Neural progenitor cell (in vitro differentiated cells): ENCODE measurements around the gene MDN1. TPM values are rescaled to one million over a fixed set of nuclear protein-coding genes. Genes with fewer than 3 reads are reported as not detected.

Source experiments
- DNase-seq: peaks from one replicate; pipeline ENCODE4 v3.0.0-alpha.2; 2016; ENCODE audit warnings: low spot score
- H2AFZ ChIP-seq: fragments of 200-600 bp; sonication (generic); replicated peaks from 2 replicates; pipeline ENCODE4 v1.6.1; 2016; ENCODE audit warnings: antibody characterized with exemption
- H3F3A ChIP-seq: fragments of 200-600 bp; sonication (generic); 2 replicates; pipeline ENCODE4 v1.6.1; 2016; ENCODE audit warnings: antibody characterized with exemption, low read depth
- H3K27ac ChIP-seq: fragments of 200-600 bp; sonication (generic); 2 replicates; pipeline ENCODE4 v1.5.1; 2016; ENCODE audit warnings: mild to moderate bottlenecking
- H3K27me3 ChIP-seq: fragments of 200-600 bp; sonication (generic); 2 replicates; pipeline ENCODE4 v1.6.1; 2016; ENCODE audit warnings: mild to moderate bottlenecking, moderate library complexity
- H3K36me3 ChIP-seq: fragments of 200-600 bp; sonication (generic); 2 replicates; pipeline ENCODE4 v1.5.1; 2016
- H3K4me1 ChIP-seq: fragments of 200-600 bp; sonication (generic); 2 replicates; pipeline ENCODE4 v1.6.1; 2016; ENCODE audit warnings: mixed run types
- H3K4me2 ChIP-seq: fragments of 200-600 bp; sonication (generic); 2 replicates; pipeline ENCODE4 v1.6.1; 2016
- H3K4me3 ChIP-seq: fragments of 200-600 bp; sonication (generic); 2 replicates; pipeline ENCODE4 v1.5.1; 2016
- H3K79me2 ChIP-seq: fragments of 200-600 bp; sonication (generic); 2 replicates; pipeline ENCODE4 v1.6.1; 2016; ENCODE audit warnings: low read depth
- H3K9ac ChIP-seq: fragments of 200-600 bp; sonication (generic); 2 replicates; pipeline ENCODE4 v1.6.1; 2016
- H3K9me3 ChIP-seq: fragments of 200-600 bp; sonication (generic); 2 replicates; pipeline ENCODE4 v1.5.1; 2016; ENCODE audit warnings: low read depth
- H4K20me1 ChIP-seq: fragments of 200-600 bp; sonication (generic); 2 replicates; pipeline ENCODE4 v1.6.1; 2016; ENCODE audit warnings: low read depth
- H3K27ac Mint-ChIP-seq: 3 replicates; pipeline ENCODE4 v1.8.0; 2021; ENCODE audit warnings: mixed read lengths
- H3K27me3 Mint-ChIP-seq: 2 replicates; pipeline ENCODE4 v1.8.0; 2022; ENCODE audit warnings: low read depth, mild to moderate bottlenecking, inconsistent platforms, moderate library complexity, mixed read lengths; ENCODE audit not compliant: insufficient read depth
- H3K36me3 Mint-ChIP-seq: 3 replicates; pipeline ENCODE4 v1.8.0; 2021; ENCODE audit warnings: mixed read lengths
- H3K4me1 Mint-ChIP-seq: 3 replicates; pipeline ENCODE4 v1.8.0; 2021; ENCODE audit warnings: mixed read lengths
- H3K4me3 Mint-ChIP-seq: 3 replicates; pipeline ENCODE4 v1.8.0; 2021; ENCODE audit warnings: mild to moderate bottlenecking, moderate library complexity, mixed read lengths
- H3K9me3 Mint-ChIP-seq: 3 replicates; pipeline ENCODE4 v1.8.0; 2020; ENCODE audit warnings: mixed read lengths
- EZH2 ChIP-seq: fragments of 200-600 bp; sonication (generic); IDR thresholded peaks from 2 replicates; pipeline ENCODE4 v1.6.1; 2017; ENCODE audit warnings: antibody characterized with exemption, mild to moderate bottlenecking, moderate library complexity
- EZH2phosphoT487 ChIP-seq: fragments of 200-600 bp; sonication (generic); IDR thresholded peaks from 2 replicates; pipeline ENCODE4 v1.6.1; 2017; ENCODE audit warnings: antibody characterized with exemption
- total RNA-seq: library from RNA; depleted of rRNA; stranded (reverse); fragments of >200 nt; gene quantifications from 2 replicates; pipeline ENCODE4 v1.2.3, GENCODE V29; 2015; ENCODE audit warnings: low replicate concordance
- TF ChIP-seq, protein P1 (sequence below): fragments of 200-600 bp; sonication (generic); IDR thresholded peaks from 2 replicates; pipeline ENCODE4 v1.5.1; 2017; ENCODE audit warnings: antibody characterized with exemption, mild to moderate bottlenecking

The MDN1 gene
- total RNA-seq, 1 donor from 2014 or later = 40.7 TPM

DNA sequence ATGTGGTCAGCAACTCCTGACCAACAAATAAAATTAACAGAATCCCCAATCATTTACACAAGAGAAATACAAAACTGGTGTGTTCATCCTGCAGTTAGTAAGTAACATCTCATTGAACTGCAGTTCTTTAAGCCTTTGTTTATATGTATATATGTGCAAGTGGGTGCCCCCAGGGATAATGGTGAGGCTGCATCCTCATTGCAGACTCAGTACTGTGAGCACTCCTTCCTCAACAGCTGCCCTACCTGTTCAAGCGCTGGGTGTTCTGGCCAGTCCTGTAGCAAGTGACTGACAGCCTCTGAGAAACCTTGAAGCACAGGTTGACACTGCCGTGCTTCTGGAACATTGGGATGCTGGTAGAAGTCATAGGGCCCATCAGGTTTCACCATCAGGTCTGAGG is 131.3 kb downstream of the MDN1 start:
- Histone ChIP-seq H3K27me3 (no peaks in the 10 kb centered on the region), H3K4me2 (no peak overlapping the region), H3F3A (peaks cover 15% of the 10 kb centered on the region), H3K9ac (no peak overlapping the region), H2AFZ (no peak overlapping the region), H3K36me3 (peaks cover 13% of the 10 kb centered on the region), H3K79me2 (no peaks in the 10 kb centered on the region), H3K4me1 (peaks cover 17% of the 10 kb centered on the region), H3K9me3 (no peaks in the 10 kb centered on the region), H3K4me3 (no peak overlapping the region), H4K20me1 (no peaks in the 10 kb centered on the region), H3K27ac (no peak overlapping the region)
- no peaks in the 10 kb centered on the region for H3K9me3 Mint-ChIP-seq
- no peak for DNase-seq
- peaks cover 15% of the 10 kb centered on the region for H3K4me1 Mint-ChIP-seq
- H3K27ac Mint-ChIP-seq = no peak overlapping the region
- H3K4me3 Mint-ChIP-seq = no peak overlapping the region
- TF ChIP-seq, protein P1, sequence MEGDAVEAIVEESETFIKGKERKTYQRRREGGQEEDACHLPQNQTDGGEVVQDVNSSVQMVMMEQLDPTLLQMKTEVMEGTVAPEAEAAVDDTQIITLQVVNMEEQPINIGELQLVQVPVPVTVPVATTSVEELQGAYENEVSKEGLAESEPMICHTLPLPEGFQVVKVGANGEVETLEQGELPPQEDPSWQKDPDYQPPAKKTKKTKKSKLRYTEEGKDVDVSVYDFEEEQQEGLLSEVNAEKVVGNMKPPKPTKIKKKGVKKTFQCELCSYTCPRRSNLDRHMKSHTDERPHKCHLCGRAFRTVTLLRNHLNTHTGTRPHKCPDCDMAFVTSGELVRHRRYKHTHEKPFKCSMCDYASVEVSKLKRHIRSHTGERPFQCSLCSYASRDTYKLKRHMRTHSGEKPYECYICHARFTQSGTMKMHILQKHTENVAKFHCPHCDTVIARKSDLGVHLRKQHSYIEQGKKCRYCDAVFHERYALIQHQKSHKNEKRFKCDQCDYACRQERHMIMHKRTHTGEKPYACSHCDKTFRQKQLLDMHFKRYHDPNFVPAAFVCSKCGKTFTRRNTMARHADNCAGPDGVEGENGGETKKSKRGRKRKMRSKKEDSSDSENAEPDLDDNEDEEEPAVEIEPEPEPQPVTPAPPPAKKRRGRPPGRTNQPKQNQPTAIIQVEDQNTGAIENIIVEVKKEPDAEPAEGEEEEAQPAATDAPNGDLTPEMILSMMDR = no peak
- TF ChIP-seq EZH2phosphoT487 (no peak), EZH2 (no peak)
- peaks cover 41% of the 10 kb centered on the region for H3K36me3 Mint-ChIP-seq
- H3K27me3 Mint-ChIP-seq = peaks cover 2% of the 10 kb centered on the region

DNA sequence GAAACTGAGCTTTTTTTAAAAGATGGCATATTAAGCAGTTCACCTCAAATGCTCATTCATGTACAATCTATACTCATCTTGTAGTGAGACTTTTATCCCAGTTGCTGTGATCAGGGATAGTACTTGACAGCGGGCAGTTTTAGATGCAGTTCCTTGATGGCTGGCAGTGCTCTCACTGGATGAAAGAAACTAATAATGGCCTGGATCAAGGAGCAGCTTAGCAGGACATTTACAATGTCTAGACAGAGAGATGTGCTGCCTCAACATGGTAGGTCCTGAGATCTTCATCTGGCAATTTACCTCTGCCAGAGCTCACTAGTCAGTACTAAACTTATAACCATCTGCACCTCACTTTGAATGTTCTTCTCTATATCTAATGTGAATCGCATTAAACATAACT is 134.3 kb downstream of the MDN1 start:
- H3K9me3 Mint-ChIP-seq = no peaks in the 10 kb centered on the region
- Histone ChIP-seq H3K4me1 (peaks cover 7% of the 10 kb centered on the region), H3K9ac (no peak overlapping the region), H3K4me2 (no peak overlapping the region), H2AFZ (no peak overlapping the region), H3K36me3 (peaks cover 20% of the 10 kb centered on the region), H3K27me3 (no peaks in the 10 kb centered on the region), H3K79me2 (no peaks in the 10 kb centered on the region), H3K4me3 (no peak overlapping the region), H3K27ac (no peak overlapping the region), H3F3A (peaks cover 6% of the 10 kb centered on the region), H3K9me3 (no peaks in the 10 kb centered on the region), H4K20me1 (no peaks in the 10 kb centered on the region)
- peaks cover 6% of the 10 kb centered on the region for H3K4me1 Mint-ChIP-seq
- H3K4me3 Mint-ChIP-seq = no peak overlapping the region
- no peak overlapping the region for H3K27ac Mint-ChIP-seq
- peaks cover 40% of the 10 kb centered on the region for H3K36me3 Mint-ChIP-seq
- no peaks in the 10 kb centered on the region for H3K27me3 Mint-ChIP-seq
- TF ChIP-seq EZH2 = no peak
- TF ChIP-seq, protein P1 = no peak
- TF ChIP-seq EZH2phosphoT487 = no peak
- DNase-seq = no peak

DNA sequence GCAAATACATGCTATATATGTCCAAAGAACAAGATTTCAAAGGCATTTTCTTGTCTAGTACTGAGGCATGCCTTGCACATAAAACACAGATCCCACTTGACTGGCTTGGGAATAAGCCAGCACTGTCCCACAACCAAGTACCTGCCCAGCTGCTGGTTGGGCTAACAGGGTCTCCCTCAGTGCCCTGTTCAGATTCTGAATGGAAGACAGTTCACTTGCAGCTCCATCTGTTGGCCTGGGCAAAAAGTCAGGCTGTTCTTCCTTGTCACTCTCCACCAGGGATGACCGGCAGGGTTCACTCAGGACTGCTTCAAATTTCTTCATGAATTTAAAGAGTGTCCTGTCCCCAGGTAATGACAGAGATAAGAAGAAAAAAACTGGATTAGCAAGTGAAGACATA is 136.6 kb downstream of the MDN1 start:
- Mint-ChIP-seq H3K9me3 (no peaks in the 10 kb centered on the region), H3K4me1 (no peaks in the 10 kb centered on the region), H3K27me3 (no peaks in the 10 kb centered on the region), H3K4me3 (no peak overlapping the region), H3K27ac (no peak overlapping the region), H3K36me3 (peaks cover 39% of the 10 kb centered on the region)
- Histone ChIP-seq H4K20me1 (no peaks in the 10 kb centered on the region), H3K4me2 (no peak overlapping the region), H3K79me2 (no peaks in the 10 kb centered on the region), H3K27me3 (no peaks in the 10 kb centered on the region), H3K9ac (no peak overlapping the region), H3K4me3 (no peak overlapping the region), H3K36me3 (peaks cover 14% of the 10 kb centered on the region), H3K9me3 (no peaks in the 10 kb centered on the region), H3F3A (no peaks in the 10 kb centered on the region), H3K4me1 (no peaks in the 10 kb centered on the region), H3K27ac (no peak overlapping the region), H2AFZ (no peak overlapping the region)
- TF ChIP-seq EZH2phosphoT487 (no peak), EZH2 (no peak)
- TF ChIP-seq, protein P1 = no peak
- no peak for DNase-seq
